ENCODE measurements around the gene RBP4. TPM values are rescaled to one million over a fixed set of nuclear protein-coding genes. Genes with fewer than 3 reads are reported as not detected.

The RBP4 gene
- total RNA-seq, 1 experiment from 2014 or later = 2.2 TPM

- DNase-seq (ENCODE audit: low spot score) = no peak
- Mint-ChIP-seq H3K27me3 (ENCODE audit: low read depth) (peaks cover 29% of the 10 kb centered on the region), H3K9me3 (peaks cover 9% of the 10 kb centered on the region; the same call in 1 of the 2 replicates), H3K27ac (no peak overlapping the region), H3K4me3 (no peak overlapping the region), H3K36me3 (no peaks in the 10 kb centered on the region), H3K4me1 (no peaks in the 10 kb centered on the region)
- ChIA-PET CTCF (interaction anchor here (1.2 to 1.3 kb wide), 2 partner anchors 19 to 22 kb away, joined by 4 to 5 read pairs; no protein-coding TSS in a partner anchor), POLR2A (no interaction called here)
- no peak for ATAC-seq
- no peak for TF ChIP-seq ZNF317 (CRISPR knock-in tag; IDR thresholded peaks at IDR 0.05; ENCODE audit: borderline replicate concordance, low read depth)
- no peak for TF ChIP-seq ZNF396 (CRISPR knock-in tag; IDR thresholded peaks at IDR 0.05; ENCODE audit: borderline replicate concordance)
- TF ChIP-seq FOXP4 (CRISPR knock-in tag; IDR thresholded peaks at IDR 0.05) = no peak
- no peak for TF ChIP-seq MXD4 (CRISPR knock-in tag; IDR thresholded peaks at IDR 0.05; ENCODE audit: borderline replicate concordance)
- no peak for TF ChIP-seq CTCF (IDR thresholded peaks at IDR 0.05)
- no peak for TF ChIP-seq E2F4 (CRISPR knock-in tag; IDR thresholded peaks at IDR 0.05; ENCODE audit: borderline replicate concordance, low read depth)
- no peak for TF ChIP-seq NR2C2 (CRISPR knock-in tag; IDR thresholded peaks at IDR 0.05)
These were observed 24.1 kb downstream of the RBP4 start for GRCh38 chr10:93576888-93577287.

- H3K27me3 Mint-ChIP-seq (ENCODE audit: low read depth) = peaks cover 57% of the 10 kb centered on the region
- ChIA-PET POLR2A (no interaction called here), CTCF (no interaction called here)
- H3K4me1 Mint-ChIP-seq = peaks cover 8% of the 10 kb centered on the region
- no peak overlapping the region for H3K4me3 Mint-ChIP-seq
- DNase-seq (ENCODE audit: low spot score) = no peak
- no peaks in the 10 kb centered on the region for H3K9me3 Mint-ChIP-seq
- no peaks in the 10 kb centered on the region for H3K36me3 Mint-ChIP-seq
- no peak overlapping the region for H3K27ac Mint-ChIP-seq
- ATAC-seq = no peak
- TF ChIP-seq NFATC4 (CRISPR knock-in tag; IDR thresholded peaks at IDR 0.05) (no peak), HMGA2 (CRISPR knock-in tag; IDR thresholded peaks at IDR 0.05) (no peak), E2F5 (CRISPR knock-in tag; IDR thresholded peaks at IDR 0.05) (no peak), ATF2 (CRISPR knock-in tag; IDR thresholded peaks at IDR 0.05; ENCODE audit: borderline replicate concordance, low read depth) (no peak), TEAD1 (CRISPR knock-in tag; IDR thresholded peaks at IDR 0.05) (no peak), USF1 (CRISPR knock-in tag; IDR thresholded peaks at IDR 0.05) (no peak), MYBL2 (CRISPR knock-in tag; IDR thresholded peaks at IDR 0.05) (no peak), ZNF671 (CRISPR knock-in tag; IDR thresholded peaks at IDR 0.05) (no peak), KAT7 (CRISPR knock-in tag; IDR thresholded peaks at IDR 0.05; ENCODE audit: borderline replicate concordance) (no peak), E2F1 (CRISPR knock-in tag; IDR thresholded peaks at IDR 0.05) (no peak), FOXJ3 (CRISPR knock-in tag; IDR thresholded peaks at IDR 0.05; ENCODE audit: borderline replicate concordance) (no peak), GABPB1 (CRISPR knock-in tag; IDR thresholded peaks at IDR 0.05) (no peak), EMX1 (CRISPR knock-in tag; IDR thresholded peaks at IDR 0.05) (no peak), RORB (CRISPR knock-in tag; IDR thresholded peaks at IDR 0.05) (no peak), NFYB (CRISPR knock-in tag; conservative IDR thresholded peaks at IDR 0.05; ENCODE audit: low read depth) (no peak), USF2 (CRISPR knock-in tag; IDR thresholded peaks at IDR 0.05) (no peak), ZNF121 (CRISPR knock-in tag; IDR thresholded peaks at IDR 0.05) (no peak), ERG (CRISPR knock-in tag; IDR thresholded peaks at IDR 0.05) (no peak), TEAD4 (CRISPR knock-in tag; IDR thresholded peaks at IDR 0.05) (no peak)
These were observed 27.1 kb downstream of the RBP4 start for GRCh38 chr10:93573924-93574323.
